CD4-positive, alpha-beta T cell (primary cell): Measurements from ENCODE around the gene CD37. TPM values are rescaled to one million over a fixed set of nuclear protein-coding genes. Genes with fewer than 3 reads are reported as not detected.

Experiments
- ATAC-seq: fragments of 200-7000 bp; cut with Tn5 transposase; one replicate; pipeline ENCODE4 v1.10.0; 2022; ENCODE audit warnings: mild to moderate bottlenecking; ENCODE audit not compliant: poor library complexity
- CTCF ChIA-PET: fragments of 350-600 bp; sonication (Branson Sonifier 250); formaldehyde crosslinking; loops from one replicate; lab custom pipeline; 2021; ENCODE audit warnings: antibody characterized with exemption, inconsistent platforms; lab: Charles Lee
- POLR2A ChIA-PET: fragments of 350-600 bp; sonication (Branson Sonifier 250); formaldehyde crosslinking; loops from one replicate; lab custom pipeline; 2021; ENCODE audit warnings: antibody characterized with exemption, inconsistent platforms; lab: Charles Lee
- DNase-seq, 14 experiments: peaks; one replicate each; pipeline ENCODE4 v3.0.0-alpha.2; 2013 to 2020; ENCODE audit warnings: mixed read lengths in 2 of 14
- H3K27ac ChIP-seq, 2 donors: one replicate each; pipeline versions ENCODE4 v1.5.1 to v1.7.0; 2013; ENCODE audit warnings: low read length in 2 of 2, low read depth in 1 of 2, mild to moderate bottlenecking in 1 of 2
- H3K27me3 ChIP-seq, 2 experiments: 1 replicate in 1 of 2; 2 replicates in 1 of 2; pipeline versions ENCODE4 v1.6.1 to v1.7.0; 2013; ENCODE audit warnings: low read length in 2 of 2, control low read depth in 1 of 2, mild to moderate bottlenecking in 1 of 2, moderate library complexity in 1 of 2; ENCODE audit not compliant: insufficient read depth in 2 of 2, control insufficient read depth in 1 of 2
- H3K36me3 ChIP-seq: one replicate; pipeline ENCODE4 v1.6.1; 2013; ENCODE audit warnings: low read length, control low read depth; ENCODE audit not compliant: insufficient read depth
- H3K4me1 ChIP-seq: one replicate; pipeline ENCODE4 v1.6.1; 2013; ENCODE audit warnings: low read length, control low read depth; ENCODE audit not compliant: insufficient read depth
- H3K4me3 ChIP-seq: one replicate; pipeline ENCODE4 v1.5.1; 2013; ENCODE audit warnings: mild to moderate bottlenecking, low read length, moderate library complexity
- H3K9me3 ChIP-seq, 2 experiments: 1 replicate in 1 of 2; 2 replicates in 1 of 2; pipeline versions ENCODE4 v1.6.1 to v1.7.0; 2013; ENCODE audit warnings: low read length in 2 of 2, mild to moderate bottlenecking in 2 of 2, control low read depth in 1 of 2, moderate library complexity in 1 of 2; ENCODE audit not compliant: control insufficient read depth in 1 of 2, insufficient read depth in 1 of 2
- H3K27ac Mint-ChIP-seq: one replicate; pipeline ENCODE4 v1.8.0; 2020; ENCODE audit warnings: mixed read lengths
- H3K27me3 Mint-ChIP-seq: one replicate; pipeline ENCODE4 v1.8.0; 2021; ENCODE audit warnings: mixed read lengths
- H3K36me3 Mint-ChIP-seq: one replicate; pipeline ENCODE4 v1.8.0; 2021; ENCODE audit warnings: low read depth, mixed read lengths
- H3K4me1 Mint-ChIP-seq: one replicate; pipeline ENCODE4 v1.8.0; 2021; ENCODE audit warnings: low read depth, mixed read lengths
- H3K4me3 Mint-ChIP-seq: one replicate; pipeline ENCODE4 v1.8.0; 2020; ENCODE audit warnings: mild to moderate bottlenecking, mixed read lengths
- H3K9me3 Mint-ChIP-seq: one replicate; pipeline ENCODE4 v1.8.0; 2020; ENCODE audit warnings: mixed read lengths
- CTCF ChIP-seq: fragments of 200-600 bp; IDR thresholded peaks from one replicate; pipeline ENCODE4 v1.8.0; 2022; ENCODE audit warnings: antibody characterized with exemption, mild to moderate bottlenecking
- intact Hi-C, 2 experiments: fragments of 100-400 bp; cut with DNase I in 1 of 2; cut with micrococcal nuclease in 1 of 2; formaldehyde crosslinking; loops; one replicate each; pipeline versions ENCODE4 v1.15.1 to v1.9.0; 2023 to 2025; cut with DNase I, micrococcal nuclease
- total RNA-seq, 174 experiments: library from RNA in 2 of 174; stranded (reverse) in 2 of 174; gene quantifications; one replicate each; pipeline ENCODE4 v1.2.3 and lab custom pipeline; 2021 to 2026

The CD37 gene
- total RNA-seq, 2 experiments from 2014 or later = 329 to 350 TPM

GRCh38 chr19:49363268-49364082, 28.3 kb downstream of the CD37 start, which contains the start of gene DKKL1:
TSS of gene DKKL1 (plus strand) at chr19:49363877. CDS start at chr19:49363999, 122 bp downstream.
- H3K27ac ChIP-seq = no peak within 1 kb of the TSS
- TF ChIP-seq CTCF = no peak
- H3K27me3 Mint-ChIP-seq = peaks cover 19% of the 10 kb centered on the region
- intact Hi-C loops = no loop called here
- ChIA-PET POLR2A (no interaction called here), CTCF (no interaction called here)
- H3K9me3 Mint-ChIP-seq = no peaks in the 10 kb centered on the region
- H3K9me3 ChIP-seq = peaks cover 0 to 21% of the 10 kb centered on the region in 2 experiments
- ATAC-seq (peak; percentile 88), DNase-seq (peak; percentile 32 to 83 (median 58))
- no peaks in the 10 kb centered on the region for H3K36me3 ChIP-seq
- H3K4me3 Mint-ChIP-seq = no peak within 1 kb of the TSS
- peaks cover 5% of the 10 kb centered on the region for H3K4me1 Mint-ChIP-seq
- peak within 1 kb of the TSS; percentile 20 for H3K4me3 ChIP-seq
- no peaks in the 10 kb centered on the region for H3K36me3 Mint-ChIP-seq
- H3K27ac Mint-ChIP-seq = no peak within 1 kb of the TSS
- H3K27me3 ChIP-seq = peaks cover 48 to 61% of the 10 kb centered on the region in 2 experiments
- peaks cover 35% of the 10 kb centered on the region for H3K4me1 ChIP-seq

- H3K27ac Mint-ChIP-seq = no peak overlapping the region
- peak in 1 of 14 experiments; percentile 32 for DNase-seq
- peaks cover 48 to 61% of the 10 kb centered on the region in 2 experiments for H3K27me3 ChIP-seq
- H3K9me3 ChIP-seq = peaks cover 7 to 23% of the 10 kb centered on the region in 2 experiments
- H3K4me1 ChIP-seq = peaks cover 35% of the 10 kb centered on the region
- no peak for ATAC-seq
- intact Hi-C loops = no loop called here
- TF ChIP-seq CTCF = no peak
- no peak overlapping the region for H3K4me3 Mint-ChIP-seq
- no peaks in the 10 kb centered on the region for H3K36me3 ChIP-seq
- CTCF ChIA-PET = no interaction called here
- no peaks in the 10 kb centered on the region for H3K9me3 Mint-ChIP-seq
- POLR2A ChIA-PET = no interaction called here
- H3K27ac ChIP-seq = no peak overlapping the region
- no peaks in the 10 kb centered on the region for H3K36me3 Mint-ChIP-seq
- H3K27me3 Mint-ChIP-seq = peaks cover 19% of the 10 kb centered on the region
- H3K4me1 Mint-ChIP-seq = peaks cover 5% of the 10 kb centered on the region
- peak overlapping the region; percentile 20 for H3K4me3 ChIP-seq
These were observed 29.0 kb downstream of the CD37 start for GRCh38 chr19:49364083-49364737.

- H3K36me3 Mint-ChIP-seq = no peaks in the 10 kb centered on the region
- no peak overlapping the region for H3K27ac ChIP-seq
- H3K4me3 ChIP-seq = no peak overlapping the region
- no peak for TF ChIP-seq CTCF
- intact Hi-C loops = no loop called here
- H3K36me3 ChIP-seq = no peaks in the 10 kb centered on the region
- no peaks in the 10 kb centered on the region for H3K4me1 Mint-ChIP-seq
- DNase-seq (no peak), ATAC-seq (no peak)
- peaks cover 18% of the 10 kb centered on the region for H3K27me3 Mint-ChIP-seq
- peaks cover 12 to 30% of the 10 kb centered on the region in 2 experiments for H3K9me3 ChIP-seq
- peaks cover 48 to 57% of the 10 kb centered on the region in 2 experiments for H3K27me3 ChIP-seq
- ChIA-PET POLR2A (no interaction called here), CTCF (no interaction called here)
- H3K4me3 Mint-ChIP-seq = no peak overlapping the region
- H3K9me3 Mint-ChIP-seq = no peaks in the 10 kb centered on the region
- no peak overlapping the region for H3K27ac Mint-ChIP-seq
- peaks cover 35% of the 10 kb centered on the region for H3K4me1 ChIP-seq
These were observed 30.9 kb downstream of the CD37 start for GRCh38 chr19:49366110-49366509.
